H9 (cell line): ENCODE results near the gene FUS. TPM values are rescaled to one million over a fixed set of nuclear protein-coding genes. Genes with fewer than 3 reads are reported as not detected.

Experiments used
- DNase-seq: peaks from one replicate; pipeline ENCODE4 v3.0.0-alpha.2; 2017
- H2AFZ ChIP-seq: one replicate; pipeline ENCODE4 v1.6.1; 2013; ENCODE audit warnings: mild to moderate bottlenecking, low read length, control low read depth, moderate library complexity
- H2AK5ac ChIP-seq: 2 replicates; pipeline ENCODE4 v1.6.1; 2013; ENCODE audit warnings: low read length, control low read depth, mixed read lengths; ENCODE audit not compliant: insufficient read length
- H2BK120ac ChIP-seq: one replicate; pipeline ENCODE4 v1.6.1; 2013; ENCODE audit warnings: low read depth, mild to moderate bottlenecking, low read length, control low read depth, inconsistent platforms; ENCODE audit not compliant: poor library complexity, severe bottlenecking
- H2BK12ac ChIP-seq: 2 replicates; pipeline ENCODE4 v1.6.1; 2013; ENCODE audit warnings: low read length, control low read depth, mixed read lengths, low read depth; ENCODE audit not compliant: insufficient read length
- H2BK15ac ChIP-seq: 2 replicates; pipeline ENCODE4 v1.6.1; 2013; ENCODE audit warnings: low read depth, low read length, control low read depth
- H2BK20ac ChIP-seq: one replicate; pipeline ENCODE4 v1.6.1; 2013; ENCODE audit warnings: low read depth, mild to moderate bottlenecking, low read length, control low read depth, inconsistent platforms; ENCODE audit not compliant: poor library complexity, severe bottlenecking
- H2BK5ac ChIP-seq: 2 replicates; pipeline ENCODE4 v1.6.1; 2013; ENCODE audit warnings: low read length, control low read depth, mixed read lengths; ENCODE audit not compliant: insufficient read length
- H3K14ac ChIP-seq: 2 replicates; pipeline ENCODE4 v1.6.1; 2013; ENCODE audit warnings: low read length, control low read depth; ENCODE audit not compliant: insufficient read depth
- H3K18ac ChIP-seq: 2 replicates; pipeline ENCODE4 v1.6.1; 2013; ENCODE audit warnings: low read depth, mild to moderate bottlenecking, mixed read lengths, low read length, control low read depth; ENCODE audit not compliant: insufficient read length
- H3K23ac ChIP-seq: 2 replicates; pipeline ENCODE4 v1.6.1; 2013; ENCODE audit warnings: low read length, control low read depth, mixed read lengths, low read depth; ENCODE audit not compliant: insufficient read length
- H3K23me2 ChIP-seq: 2 replicates; pipeline ENCODE4 v1.6.1; 2013; ENCODE audit warnings: low read depth, mild to moderate bottlenecking, mixed read lengths, low read length, control low read depth; ENCODE audit not compliant: insufficient read length, poor library complexity, severe bottlenecking
- H3K27ac ChIP-seq: 2 replicates; pipeline ENCODE4 v1.5.1; 2013; ENCODE audit warnings: low read length, control low read depth, mixed read lengths, low read depth; ENCODE audit not compliant: insufficient read length
- H3K27me3 ChIP-seq: 2 replicates; pipeline ENCODE4 v1.6.1; 2013; ENCODE audit warnings: low read length, control low read depth, inconsistent platforms; ENCODE audit not compliant: insufficient read depth
- H3K4ac ChIP-seq: 2 replicates; pipeline ENCODE4 v1.6.1; 2013; ENCODE audit warnings: low read depth, mild to moderate bottlenecking, control low read depth, inconsistent platforms, low read length, moderate library complexity
- H3K4me1 ChIP-seq: 2 replicates; pipeline ENCODE4 v1.6.1; 2013; ENCODE audit warnings: low read length, control low read depth, inconsistent platforms; ENCODE audit not compliant: insufficient read depth
- H3K4me2 ChIP-seq: 2 replicates; pipeline ENCODE4 v1.6.1; 2013; ENCODE audit warnings: low read length, control low read depth, mixed read lengths; ENCODE audit not compliant: insufficient read length, insufficient read depth
- H3K56ac ChIP-seq: 2 replicates; pipeline ENCODE4 v1.6.1; 2013; ENCODE audit warnings: low read depth, mild to moderate bottlenecking, mixed read lengths, low read length, control low read depth; ENCODE audit not compliant: insufficient read length
- H3K79me1 ChIP-seq: 2 replicates; pipeline ENCODE4 v1.6.1; 2013; ENCODE audit warnings: low read depth, mild to moderate bottlenecking, moderate library complexity, low read length, control low read depth, inconsistent platforms; ENCODE audit not compliant: insufficient read depth, poor library complexity, severe bottlenecking
- H3K79me2 ChIP-seq: 2 replicates; pipeline ENCODE4 v1.6.1; 2013; ENCODE audit warnings: low read length, control low read depth, inconsistent platforms; ENCODE audit not compliant: insufficient read depth
- H3K9ac ChIP-seq: 2 replicates; pipeline ENCODE4 v1.6.1; 2013; ENCODE audit warnings: low read length, control low read depth, mixed read lengths; ENCODE audit not compliant: insufficient read length; ENCODE audit errors: extremely low read depth
- H3K9me3 ChIP-seq: one replicate; pipeline ENCODE4 v1.6.1; 2013; ENCODE audit warnings: low read depth, low read length, inconsistent platforms; ENCODE audit not compliant: control insufficient read depth
- H3T11ph ChIP-seq: one replicate; pipeline ENCODE4 v1.6.1; 2013; ENCODE audit warnings: mild to moderate bottlenecking, low read length, control low read depth, inconsistent platforms
- H4K20me1 ChIP-seq: one replicate; pipeline ENCODE4 v1.6.1; 2013; ENCODE audit not compliant: control insufficient read depth, insufficient read length, insufficient read depth
- H4K5ac ChIP-seq: 2 replicates; pipeline ENCODE4 v1.6.1; 2013; ENCODE audit warnings: low read depth, mild to moderate bottlenecking, mixed read lengths, low read length, control low read depth; ENCODE audit not compliant: insufficient read length
- H4K8ac ChIP-seq: replicated peaks from 2 replicates; pipeline ENCODE4 v1.6.1; 2013; ENCODE audit warnings: low read length, control low read depth, mixed read lengths, low read depth; ENCODE audit not compliant: insufficient read length
- H4K91ac ChIP-seq: 2 replicates; pipeline ENCODE4 v1.6.1; 2013; ENCODE audit warnings: low read depth, mild to moderate bottlenecking, moderate library complexity, mixed read lengths, low read length, control low read depth; ENCODE audit not compliant: insufficient read length
- H3K27ac Mint-ChIP-seq, 3 experiments: 2 replicates in 2 of 3; 3 replicates in 1 of 3; pipeline ENCODE4 v1.8.0; 2020 to 2021; ENCODE audit warnings: mixed read lengths in 3 of 3, mild to moderate bottlenecking in 1 of 3, moderate library complexity in 1 of 3
- H3K27me3 Mint-ChIP-seq: 2 replicates; pipeline ENCODE4 v1.8.0; 2021; ENCODE audit warnings: low read depth, mild to moderate bottlenecking, moderate library complexity, mixed read lengths
- H3K36me3 Mint-ChIP-seq, 3 experiments: 2 replicates in 2 of 3; 3 replicates in 1 of 3; pipeline ENCODE4 v1.8.0; 2020 to 2021; ENCODE audit warnings: low read depth in 3 of 3, mixed read lengths in 3 of 3; ENCODE audit not compliant: insufficient read depth in 1 of 3
- H3K4me1 Mint-ChIP-seq, 2 experiments: 2 replicates each; pipeline ENCODE4 v1.8.0; 2020; ENCODE audit warnings: mixed read lengths in 2 of 2
- H3K4me3 Mint-ChIP-seq, 2 experiments: 2 replicates in 1 of 2; 3 replicates in 1 of 2; pipeline ENCODE4 v1.8.0; 2020 to 2021; ENCODE audit warnings: mild to moderate bottlenecking in 2 of 2, mixed read lengths in 2 of 2, moderate library complexity in 1 of 2
- H3K9me3 Mint-ChIP-seq, 2 experiments: 2 replicates in 1 of 2; 3 replicates in 1 of 2; pipeline ENCODE4 v1.8.0; 2020; ENCODE audit warnings: mild to moderate bottlenecking in 2 of 2, mixed read lengths in 2 of 2, moderate library complexity in 1 of 2
- WGBS: extraction: QIAGEN DNeasy Blood & Tissue Kit; methylation state at CpG from one replicate; pipeline ENCODE4 v1.1.7; 2013; ENCODE audit warnings: missing lambda C conversion rate, low lambda C conversion rate, mixed read lengths; ENCODE audit not compliant: insufficient read length; ENCODE audit errors: extremely low coverage; 5-methylcytosine and 5-hydroxymethylcytosine counted together
- total RNA-seq: library from RNA; stranded (reverse); gene quantifications from 2 replicates; pipeline ENCODE4 v1.2.1, GENCODE V29; 2021
- TF ChIP-seq, protein P1 (sequence below): fragments of 200-600 bp; sonication (generic); conservative IDR thresholded peaks from 3 replicates; pipeline ENCODE4 v1.8.0; 2021; ENCODE audit warnings: antibody characterized with exemption, mild to moderate bottlenecking

FUS gene
- total RNA-seq, 1 experiment from 2014 or later, result 1,034 TPM

DNA sequence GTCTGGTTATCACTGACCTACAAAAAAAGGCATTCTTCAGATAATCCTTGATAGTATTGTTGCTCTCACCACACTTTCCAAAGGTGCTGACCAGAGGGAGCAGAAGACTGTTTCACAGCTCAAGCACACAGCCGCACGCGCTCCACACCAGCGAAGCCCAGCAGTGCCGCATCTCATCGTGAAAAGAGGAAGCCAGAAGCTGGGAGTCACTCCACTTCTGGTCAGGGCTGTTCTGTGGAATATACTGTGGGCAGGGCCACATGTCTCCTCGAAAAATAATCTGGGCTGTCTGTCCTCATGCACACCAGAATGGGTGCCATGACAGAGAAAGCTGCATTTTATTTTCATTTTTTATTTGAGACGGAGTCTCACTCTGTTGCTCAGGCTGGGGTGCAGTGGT is 22.8 kb upstream of the FUS start:
- Histone ChIP-seq H3K9ac (no peak overlapping the region), H2BK20ac (no peak overlapping the region), H3K27ac (no peak overlapping the region), H2BK12ac (no peak overlapping the region), H2BK120ac (no peak overlapping the region), H4K91ac (no peak overlapping the region), H3K56ac (no peak overlapping the region), H3K9me3 (no peaks in the 10 kb centered on the region), H2BK5ac (no peak overlapping the region), H2BK15ac (no peak overlapping the region), H4K8ac (no peak overlapping the region), H3K14ac (no peak overlapping the region), H2AK5ac (no peak overlapping the region), H3K27me3 (no peaks in the 10 kb centered on the region), H3K79me1 (no peaks in the 10 kb centered on the region), H3K79me2 (no peaks in the 10 kb centered on the region), H4K5ac (no peak overlapping the region), H3K23ac (no peak overlapping the region), H3K23me2 (no peaks in the 10 kb centered on the region), H3K4me2 (no peak overlapping the region), H3K18ac (no peak overlapping the region), H3K4ac (no peak overlapping the region), H3T11ph (no peak overlapping the region), H3K4me1 (no peaks in the 10 kb centered on the region), H2AFZ (no peak overlapping the region), H4K20me1 (no peaks in the 10 kb centered on the region)
- Mint-ChIP-seq H3K4me3 (no peak overlapping the region), H3K9me3 (no peaks in the 10 kb centered on the region), H3K27me3 (peaks cover 12% of the 10 kb centered on the region), H3K36me3 (no peaks in the 10 kb centered on the region), H3K27ac (0 out of 7 replicates have a peak overlapping the region, but pooled peaks of 1 of the 3 experiments have one; percentile 42), H3K4me1 (peaks cover 0 to under 1% of the 10 kb centered on the region in 2 experiments; a peak in 1 of 4 replicates)
- DNase-seq, result no peak
- no CpG with 5 or more reads among the region's 8 CpGs for WGBS
- TF ChIP-seq, protein P1, sequence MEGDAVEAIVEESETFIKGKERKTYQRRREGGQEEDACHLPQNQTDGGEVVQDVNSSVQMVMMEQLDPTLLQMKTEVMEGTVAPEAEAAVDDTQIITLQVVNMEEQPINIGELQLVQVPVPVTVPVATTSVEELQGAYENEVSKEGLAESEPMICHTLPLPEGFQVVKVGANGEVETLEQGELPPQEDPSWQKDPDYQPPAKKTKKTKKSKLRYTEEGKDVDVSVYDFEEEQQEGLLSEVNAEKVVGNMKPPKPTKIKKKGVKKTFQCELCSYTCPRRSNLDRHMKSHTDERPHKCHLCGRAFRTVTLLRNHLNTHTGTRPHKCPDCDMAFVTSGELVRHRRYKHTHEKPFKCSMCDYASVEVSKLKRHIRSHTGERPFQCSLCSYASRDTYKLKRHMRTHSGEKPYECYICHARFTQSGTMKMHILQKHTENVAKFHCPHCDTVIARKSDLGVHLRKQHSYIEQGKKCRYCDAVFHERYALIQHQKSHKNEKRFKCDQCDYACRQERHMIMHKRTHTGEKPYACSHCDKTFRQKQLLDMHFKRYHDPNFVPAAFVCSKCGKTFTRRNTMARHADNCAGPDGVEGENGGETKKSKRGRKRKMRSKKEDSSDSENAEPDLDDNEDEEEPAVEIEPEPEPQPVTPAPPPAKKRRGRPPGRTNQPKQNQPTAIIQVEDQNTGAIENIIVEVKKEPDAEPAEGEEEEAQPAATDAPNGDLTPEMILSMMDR, result no peak
